Esophagus muscularis mucosa (tissue), 3 donors: Measurements from ENCODE around the gene ZFYVE28.

Source experiments
- POLR2AphosphoS5 ChIP-seq, 2 donors: sonication (generic); formaldehyde crosslinking; IDR thresholded peaks; one replicate each; pipeline ENCODE4 v1.6.1; 2017; ENCODE audit warnings: antibody characterized with exemption in 2 of 2
- TF ChIP-seq, protein P1 (sequence below), 3 experiments: fragments of 200-600 bp in 2 of 3; fragments of 450-650 bp in 1 of 3; sonication (generic) in 2 of 3; IDR thresholded peaks; one replicate each; pipeline ENCODE4 v1.5.1; 2017 to 2019; ENCODE audit warnings: antibody characterized with exemption in 3 of 3, mild to moderate bottlenecking in 2 of 3, moderate library complexity in 1 of 3

- TF ChIP-seq, protein P1, sequence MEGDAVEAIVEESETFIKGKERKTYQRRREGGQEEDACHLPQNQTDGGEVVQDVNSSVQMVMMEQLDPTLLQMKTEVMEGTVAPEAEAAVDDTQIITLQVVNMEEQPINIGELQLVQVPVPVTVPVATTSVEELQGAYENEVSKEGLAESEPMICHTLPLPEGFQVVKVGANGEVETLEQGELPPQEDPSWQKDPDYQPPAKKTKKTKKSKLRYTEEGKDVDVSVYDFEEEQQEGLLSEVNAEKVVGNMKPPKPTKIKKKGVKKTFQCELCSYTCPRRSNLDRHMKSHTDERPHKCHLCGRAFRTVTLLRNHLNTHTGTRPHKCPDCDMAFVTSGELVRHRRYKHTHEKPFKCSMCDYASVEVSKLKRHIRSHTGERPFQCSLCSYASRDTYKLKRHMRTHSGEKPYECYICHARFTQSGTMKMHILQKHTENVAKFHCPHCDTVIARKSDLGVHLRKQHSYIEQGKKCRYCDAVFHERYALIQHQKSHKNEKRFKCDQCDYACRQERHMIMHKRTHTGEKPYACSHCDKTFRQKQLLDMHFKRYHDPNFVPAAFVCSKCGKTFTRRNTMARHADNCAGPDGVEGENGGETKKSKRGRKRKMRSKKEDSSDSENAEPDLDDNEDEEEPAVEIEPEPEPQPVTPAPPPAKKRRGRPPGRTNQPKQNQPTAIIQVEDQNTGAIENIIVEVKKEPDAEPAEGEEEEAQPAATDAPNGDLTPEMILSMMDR (IDR thresholded peaks at IDR 0.05) = no peak
- TF ChIP-seq POLR2AphosphoS5 (IDR thresholded peaks at IDR 0.05) = no peak
These were observed 162.2 kb downstream of the ZFYVE28 start for GRCh38 chr4:2256156-2256731.
